PC-3 (cell line): ENCODE data around the gene AMT. TPM values are rescaled to one million over a fixed set of nuclear protein-coding genes. Genes with fewer than 3 reads are reported as not detected.
A peak's percentile ranks its signal among the peaks of the same experiment; 100 is the strongest.

ENCODE experiments used
- ATAC-seq: fragments of 200-7000 bp; cut with Tn5 transposase; 2 replicates; pipeline ENCODE4 v1.9.1; 2020; ENCODE audit warnings: mild to moderate bottlenecking, moderate library complexity
- BruUV-seq: library from RNA; stranded (reverse); fragments of 400-500 nt; replicated peaks from 2 replicates; lab custom pipeline; 2021; lab: Mats Ljungman, UMichigan
- CTCF ChIA-PET: fragments of 300-600 bp; sonication (Branson Sonifier 250); formaldehyde crosslinking; loops from one replicate; lab custom pipeline; 2022; ENCODE audit warnings: antibody characterized with exemption; lab: Charles Lee
- POLR2A ChIA-PET: fragments of 300-600 bp; sonication (Branson Sonifier 250); formaldehyde crosslinking; loops from one replicate; lab custom pipeline; 2022; ENCODE audit warnings: antibody characterized with exemption; ENCODE audit not compliant: unreplicated experiment; lab: Charles Lee
- DNase-seq: peaks from one replicate; pipeline ENCODE4 v3.0.0-alpha.2; 2015
- H2AFZ ChIP-seq: fragments of 300-600 bp; sonication (generic); 2 replicates; pipeline ENCODE4 v1.6.0; 2016; ENCODE audit warnings: antibody characterized with exemption, low read length
- H3F3A ChIP-seq: fragments of 300-600 bp; sonication (generic); one replicate; pipeline ENCODE4 v1.6.0; 2017; ENCODE audit warnings: antibody characterized with exemption, low read length, control low read depth, mild to moderate bottlenecking; ENCODE audit not compliant: unreplicated experiment
- H3K27ac ChIP-seq: fragments of 300-600 bp; sonication (generic); 2 replicates; pipeline ENCODE4 v1.5.1; 2016; ENCODE audit warnings: mild to moderate bottlenecking, low read length
- H3K27me3 ChIP-seq: fragments of 300-600 bp; sonication (generic); 2 replicates; pipeline ENCODE4 v1.6.1; 2016; ENCODE audit warnings: low read length, mixed read lengths
- H3K36me3 ChIP-seq: fragments of 300-600 bp; sonication (generic); 2 replicates; pipeline ENCODE4 v1.6.1; 2016; ENCODE audit warnings: low read depth, mixed run types, low read length, mixed read lengths
- H3K4me1 ChIP-seq: fragments of 300-600 bp; sonication (generic); 2 replicates; pipeline ENCODE4 v1.5.1; 2016; ENCODE audit warnings: low read length; ENCODE audit not compliant: insufficient read depth
- H3K4me2 ChIP-seq: fragments of 300-600 bp; sonication (generic); 2 replicates; pipeline ENCODE4 v1.6.0; 2016; ENCODE audit warnings: low read length
- H3K4me3 ChIP-seq: fragments of 300-600 bp; sonication (generic); 2 replicates; pipeline ENCODE4 v1.5.1; 2016; ENCODE audit warnings: mild to moderate bottlenecking, low read length, mixed read lengths
- H3K79me2 ChIP-seq: fragments of 300-600 bp; sonication (generic); 2 replicates; pipeline ENCODE4 v1.6.1; 2017; ENCODE audit warnings: low read length, mixed read lengths
- H3K9ac ChIP-seq: fragments of 300-600 bp; sonication (generic); 2 replicates; pipeline ENCODE4 v1.6.0; 2016; ENCODE audit warnings: mild to moderate bottlenecking, low read length
- H3K9me2 ChIP-seq: fragments of 300-600 bp; sonication (generic); replicated peaks from 2 replicates; pipeline ENCODE4 v1.6.1; 2016; ENCODE audit warnings: mixed run types, low read length, mixed read lengths
- H3K9me3 ChIP-seq: fragments of 300-600 bp; sonication (generic); 2 replicates; pipeline ENCODE4 v1.6.1; 2016; ENCODE audit warnings: low read length, mixed read lengths
- H4K20me1 ChIP-seq: fragments of 300-600 bp; sonication (generic); 2 replicates; pipeline ENCODE4 v1.6.1; 2016; ENCODE audit warnings: low read length, mixed read lengths
- EZH2 ChIP-seq: fragments of 300-600 bp; sonication (generic); IDR thresholded peaks from one replicate; pipeline ENCODE4 v1.6.1; 2017; ENCODE audit warnings: antibody characterized with exemption, mild to moderate bottlenecking, low read length; ENCODE audit not compliant: unreplicated experiment
- EZH2phosphoT487 ChIP-seq: fragments of 300-600 bp; sonication (generic); IDR thresholded peaks from 2 replicates; pipeline ENCODE4 v1.6.1; 2018; ENCODE audit warnings: mild to moderate bottlenecking, antibody characterized with exemption, low read length, borderline replicate concordance
- intact Hi-C: fragments of 100-400 bp; cut with micrococcal nuclease; formaldehyde crosslinking; loops from 2 replicates; pipeline ENCODE4 v1.9.0; 2023
- total RNA-seq: library from RNA; depleted of rRNA; stranded (reverse); fragments of >200 nt; gene quantifications from 2 replicates; pipeline ENCODE4 v1.2.3, GENCODE V29; 2014
- TF ChIP-seq, protein P1 (sequence below): fragments of 300-600 bp; sonication (generic); conservative IDR thresholded peaks from 2 replicates; pipeline ENCODE4 v1.5.1; 2017; ENCODE audit warnings: antibody characterized with exemption, low read depth, mild to moderate bottlenecking, low read length

AMT gene
- total RNA-seq, 1 experiment from 2014 or later, result 1.8 TPM

DNA sequence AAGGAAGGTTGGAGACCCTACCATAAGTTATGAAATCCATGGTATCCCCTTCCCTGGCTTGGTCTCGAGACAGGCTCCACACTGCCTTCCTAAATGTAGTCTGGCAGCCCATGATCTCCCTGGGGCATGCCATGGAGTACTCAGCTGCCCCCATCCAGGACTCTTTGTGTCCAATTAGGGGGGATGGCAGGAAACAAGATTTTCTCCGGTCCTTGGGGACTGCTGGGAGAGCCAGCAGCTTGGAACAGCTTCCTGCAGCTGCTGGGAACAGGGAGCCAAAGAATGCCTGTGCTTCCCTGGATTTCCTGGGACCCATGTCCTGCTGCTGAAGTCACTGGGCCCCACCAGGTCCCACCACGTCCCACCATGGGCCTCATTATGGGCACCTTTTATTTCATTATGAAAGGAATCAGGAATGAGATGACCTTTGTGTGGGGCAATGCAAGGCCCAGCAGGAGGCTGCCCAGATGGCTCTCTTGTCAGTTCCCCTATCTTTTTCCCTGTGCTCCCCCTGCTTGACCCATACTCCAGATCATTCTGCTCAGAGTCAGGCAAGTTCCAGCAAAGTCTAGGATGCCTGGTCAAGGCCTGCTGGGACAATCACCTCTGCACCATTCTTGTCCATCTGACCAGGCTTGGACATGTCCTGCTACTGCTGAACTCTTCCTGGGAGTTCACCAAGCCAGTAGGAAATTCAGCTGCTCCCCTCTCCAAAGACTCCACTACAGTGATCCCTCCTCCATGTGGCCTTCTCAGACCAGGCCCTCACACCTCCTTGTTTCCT, 32.8 kb upstream of the AMT start:
- intact Hi-C loops, result loop anchor here (5.0 kb wide), 1 partner anchor 217 kb away; the partner anchor contains the start of gene APEH
- POLR2A ChIA-PET, result no interaction called here
- Histone ChIP-seq H3K79me2 (no peaks in the 10 kb centered on the region), H3K9me3 (no peaks in the 10 kb centered on the region), H4K20me1 (no peaks in the 10 kb centered on the region), H3K27ac (no peak overlapping the region), H3K36me3 (no peaks in the 10 kb centered on the region), H3F3A (no peaks in the 10 kb centered on the region), H3K27me3 (no peaks in the 10 kb centered on the region), H3K4me1 (0 out of 2 replicates have a peak, but pooled peaks cover 4% of the 10 kb centered on the region), H3K9ac (no peak overlapping the region), H3K4me3 (no peak overlapping the region), H3K9me2 (no peaks in the 10 kb centered on the region), H3K4me2 (no peak overlapping the region), H2AFZ (no peak overlapping the region)
- TF ChIP-seq EZH2phosphoT487 (no peak), EZH2 (no peak)
- TF ChIP-seq, protein P1, sequence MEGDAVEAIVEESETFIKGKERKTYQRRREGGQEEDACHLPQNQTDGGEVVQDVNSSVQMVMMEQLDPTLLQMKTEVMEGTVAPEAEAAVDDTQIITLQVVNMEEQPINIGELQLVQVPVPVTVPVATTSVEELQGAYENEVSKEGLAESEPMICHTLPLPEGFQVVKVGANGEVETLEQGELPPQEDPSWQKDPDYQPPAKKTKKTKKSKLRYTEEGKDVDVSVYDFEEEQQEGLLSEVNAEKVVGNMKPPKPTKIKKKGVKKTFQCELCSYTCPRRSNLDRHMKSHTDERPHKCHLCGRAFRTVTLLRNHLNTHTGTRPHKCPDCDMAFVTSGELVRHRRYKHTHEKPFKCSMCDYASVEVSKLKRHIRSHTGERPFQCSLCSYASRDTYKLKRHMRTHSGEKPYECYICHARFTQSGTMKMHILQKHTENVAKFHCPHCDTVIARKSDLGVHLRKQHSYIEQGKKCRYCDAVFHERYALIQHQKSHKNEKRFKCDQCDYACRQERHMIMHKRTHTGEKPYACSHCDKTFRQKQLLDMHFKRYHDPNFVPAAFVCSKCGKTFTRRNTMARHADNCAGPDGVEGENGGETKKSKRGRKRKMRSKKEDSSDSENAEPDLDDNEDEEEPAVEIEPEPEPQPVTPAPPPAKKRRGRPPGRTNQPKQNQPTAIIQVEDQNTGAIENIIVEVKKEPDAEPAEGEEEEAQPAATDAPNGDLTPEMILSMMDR, result no peak
- CTCF ChIA-PET, result interaction anchor here (1.0 to 1.7 kb wide), 2 partner anchors 40 to 85 kb away, joined by 5 to 9 read pairs; no protein-coding TSS in a partner anchor
- BruUV-seq, result no TSS peak
- ATAC-seq (no peak), DNase-seq (no peak)

DNA sequence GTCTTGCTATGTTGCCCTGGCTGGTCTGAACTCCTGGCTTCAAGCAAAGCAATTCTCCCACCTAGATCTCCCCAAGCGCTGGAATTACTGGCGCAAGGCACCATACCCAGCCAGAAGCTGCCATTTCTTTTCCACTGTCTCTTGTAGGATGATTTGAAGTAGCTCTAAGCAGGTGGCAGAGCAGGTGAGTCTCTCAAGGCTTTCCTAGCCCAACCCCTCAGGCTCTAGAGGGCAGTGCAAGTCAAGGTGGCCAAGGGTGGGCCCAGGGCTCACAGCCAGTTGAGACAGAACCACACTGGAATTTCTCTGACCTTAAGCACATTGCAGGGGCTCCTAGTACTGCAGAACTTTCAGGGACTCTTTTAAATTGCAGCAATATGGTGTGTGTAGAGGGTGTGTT, 32.2 kb upstream of the AMT start:
- intact Hi-C loops, result loop anchor here (5.0 kb wide), 1 partner anchor 218 kb away; the partner anchor contains the start of gene APEH
- TF ChIP-seq EZH2phosphoT487 (no peak), EZH2 (no peak)
- TF ChIP-seq, protein P1, result peak; percentile 65
- H3K9me2 ChIP-seq, result no peaks in the 10 kb centered on the region
- ChIA-PET CTCF (interaction anchor here (0.5 to 1.7 kb wide), 7 partner anchors 15 to 447 kb away, joined by 3 to 13 read pairs (median 3); partner anchors contain the start of genes DAG1 and WDR6), POLR2A (no interaction called here)
- H3K79me2 ChIP-seq, result no peaks in the 10 kb centered on the region
- peak; percentile 66 for DNase-seq
- no peak overlapping the region for H3K4me2 ChIP-seq
- no peak overlapping the region for H3K4me3 ChIP-seq
- no peak overlapping the region for H3K27ac ChIP-seq
- peak; percentile 89 for ATAC-seq
- no peak overlapping the region for H2AFZ ChIP-seq
- no peaks in the 10 kb centered on the region for H3K27me3 ChIP-seq
- no peaks in the 10 kb centered on the region for H3F3A ChIP-seq
- H3K9me3 ChIP-seq, result no peaks in the 10 kb centered on the region
- no TSS peak for BruUV-seq
- no peaks in the 10 kb centered on the region for H4K20me1 ChIP-seq
- no peaks in the 10 kb centered on the region for H3K36me3 ChIP-seq
- H3K4me1 ChIP-seq, result 0 out of 2 replicates have a peak, but pooled peaks cover 4% of the 10 kb centered on the region
- H3K9ac ChIP-seq, result no peak overlapping the region
